GM23248 (cell line): ENCODE data around the gene TENM3. TPM values are rescaled to one million over a fixed set of nuclear protein-coding genes. Genes with fewer than 3 reads are reported as not detected.

Experiments
- DNase-seq: peaks from one replicate; pipeline ENCODE4 v3.0.0-alpha.2; 2015
- H2AFZ ChIP-seq: fragments of 200-600 bp; sonication (generic); 2 replicates; pipeline ENCODE4 v1.6.1; 2016; ENCODE audit warnings: antibody characterized with exemption
- H3F3A ChIP-seq: fragments of 200-600 bp; sonication (generic); 2 replicates; pipeline ENCODE4 v1.6.1; 2016; ENCODE audit warnings: mild to moderate bottlenecking, antibody characterized with exemption, mixed run types; ENCODE audit not compliant: insufficient read depth
- H3K27ac ChIP-seq: fragments of 200-600 bp; sonication (generic); 2 replicates; pipeline ENCODE4 v1.5.1; 2016; ENCODE audit warnings: mild to moderate bottlenecking
- H3K27me3 ChIP-seq: fragments of 200-600 bp; sonication (generic); replicated peaks from 2 replicates; pipeline ENCODE4 v1.6.1; 2016; ENCODE audit warnings: mild to moderate bottlenecking; ENCODE audit not compliant: insufficient read depth
- H3K36me3 ChIP-seq: fragments of 200-600 bp; sonication (generic); 2 replicates; pipeline ENCODE4 v1.6.1; 2016; ENCODE audit warnings: low read depth, mild to moderate bottlenecking
- H3K4me1 ChIP-seq: fragments of 200-600 bp; sonication (generic); 2 replicates; pipeline ENCODE4 v1.6.1; 2016; ENCODE audit warnings: mild to moderate bottlenecking; ENCODE audit not compliant: insufficient read depth
- H3K4me2 ChIP-seq: fragments of 200-600 bp; sonication (generic); one replicate; pipeline ENCODE4 v1.6.1; 2016; ENCODE audit warnings: mild to moderate bottlenecking; ENCODE audit not compliant: unreplicated experiment
- H3K4me3 ChIP-seq: fragments of 200-600 bp; sonication (generic); 2 replicates; pipeline ENCODE4 v1.5.1; 2016; ENCODE audit warnings: mild to moderate bottlenecking
- H3K79me2 ChIP-seq: fragments of 200-600 bp; sonication (generic); 2 replicates; pipeline ENCODE4 v1.6.1; 2016; ENCODE audit warnings: mild to moderate bottlenecking; ENCODE audit not compliant: insufficient read depth
- H3K9ac ChIP-seq: fragments of 200-600 bp; sonication (generic); 2 replicates; pipeline ENCODE4 v1.6.1; 2016; ENCODE audit warnings: mild to moderate bottlenecking
- H3K9me2 ChIP-seq: fragments of 200-600 bp; sonication (generic); 2 replicates; pipeline ENCODE4 v1.6.1; 2016; ENCODE audit warnings: mixed run types, mild to moderate bottlenecking, moderate library complexity; ENCODE audit not compliant: insufficient read depth
- H3K9me3 ChIP-seq: fragments of 200-600 bp; sonication (generic); one replicate; pipeline ENCODE4 v1.6.1; 2017; ENCODE audit warnings: low read depth
- H4K20me1 ChIP-seq: fragments of 200-600 bp; sonication (generic); 2 replicates; pipeline ENCODE4 v1.6.0; 2016; ENCODE audit not compliant: insufficient read depth
- EZH2 ChIP-seq: fragments of 200-600 bp; sonication (generic); IDR thresholded peaks from 2 replicates; pipeline ENCODE4 v1.6.1; 2018; ENCODE audit warnings: antibody characterized with exemption, mild to moderate bottlenecking; ENCODE audit not compliant: insufficient read depth, poor library complexity, severe bottlenecking
- EZH2phosphoT487 ChIP-seq: fragments of 200-600 bp; sonication (generic); IDR thresholded peaks from 2 replicates; pipeline ENCODE4 v1.6.1; 2018; ENCODE audit warnings: antibody characterized with exemption, moderate library complexity, mild to moderate bottlenecking, low read depth; ENCODE audit not compliant: insufficient read depth
- WGBS, 2 experiments: methylation state at CpG; one replicate each; pipeline ENCODE4 v1.1.6; 2015 to 2017; ENCODE audit warnings: low lambda C conversion rate in 2 of 2, low coverage in 1 of 2; ENCODE audit errors: missing lambda C conversion rate in 2 of 2; 5-methylcytosine and 5-hydroxymethylcytosine counted together
- in situ Hi-C: fragments of 300-500 bp; cut with MboI; formaldehyde crosslinking; loops from 2 replicates; pipeline ENCODE4 v1.15.0; 2020
- polyA plus RNA-seq: library from polyadenylated mRNA; unstranded; fragments of >200 nt; fragmentation: Nextera tagmentation; extraction: Ambion mirVana; gene quantifications from 2 replicates; pipeline ENCODE4 v1.2.1, GENCODE V29; 2016
- total RNA-seq: library from RNA; depleted of rRNA; stranded (reverse); fragments of >200 nt; shearing (Covaris generic); gene quantifications from 2 replicates; pipeline ENCODE4 v1.2.3, GENCODE V29; 2014

Gene TENM3
- total and polyA plus RNA-seq, 2 experiments from 2014 or later = 0.83 to 8.1 TPM

DNA sequence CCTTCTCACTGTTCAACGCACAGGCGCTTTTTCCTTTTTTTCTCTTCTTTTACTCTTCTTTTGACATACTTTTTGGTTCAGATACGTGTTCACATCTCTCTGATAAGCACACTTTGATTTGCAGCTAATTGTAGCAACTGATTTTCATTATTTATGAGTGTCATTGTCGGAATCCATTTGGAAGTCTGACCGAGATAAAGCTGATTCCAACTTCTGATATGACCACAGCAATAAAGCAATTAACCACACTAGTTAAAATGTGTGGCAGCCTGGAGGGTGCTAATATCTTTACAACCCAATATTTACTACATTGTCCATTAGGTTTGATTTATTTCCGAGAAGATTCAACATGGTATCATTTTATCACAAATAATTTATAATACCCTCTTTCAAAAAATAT is 101.8 kb downstream of the TENM3 start:
- Histone ChIP-seq H3K9me3 (no peaks in the 10 kb centered on the region), H3K9me2 (no peaks in the 10 kb centered on the region), H2AFZ (no peak overlapping the region), H3K4me3 (no peak overlapping the region), H3K27ac (no peak overlapping the region), H3K27me3 (no peaks in the 10 kb centered on the region), H3K79me2 (no peaks in the 10 kb centered on the region), H4K20me1 (no peaks in the 10 kb centered on the region), H3K36me3 (no peaks in the 10 kb centered on the region), H3K4me2 (no peak overlapping the region), H3K9ac (no peak overlapping the region), H3K4me1 (no peaks in the 10 kb centered on the region), H3F3A (no peaks in the 10 kb centered on the region)
- 34 to 40% methylated on average over 6 of the region's 6 CpGs for WGBS, 2 experiments
- no peak for DNase-seq
- TF ChIP-seq EZH2 (no peak), EZH2phosphoT487 (no peak)
- in situ Hi-C loops = no loop called here

DNA sequence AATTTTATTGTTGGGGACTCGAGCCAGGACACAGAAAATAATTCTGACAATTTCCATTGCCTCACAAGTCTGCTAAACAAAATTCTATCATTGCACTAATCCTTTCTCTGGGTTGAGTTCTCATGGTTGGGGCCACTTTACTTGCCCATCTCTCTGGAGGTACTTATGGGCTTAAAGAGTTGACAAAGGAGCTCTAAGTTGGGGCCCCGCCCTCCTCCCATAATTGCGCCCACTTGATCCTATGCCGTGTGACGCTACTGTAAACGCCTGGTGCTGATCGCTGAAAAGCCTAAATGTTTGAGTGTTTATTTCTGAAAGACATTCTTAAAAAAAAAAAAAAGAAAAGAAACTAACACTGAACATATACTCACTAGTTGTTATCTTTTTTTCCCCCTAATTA is 103.0 kb downstream of the TENM3 start:
- TF ChIP-seq EZH2phosphoT487 (no peak), EZH2 (no peak)
- Histone ChIP-seq H3K4me3 (no peak overlapping the region), H3K4me1 (no peaks in the 10 kb centered on the region), H3K27me3 (no peaks in the 10 kb centered on the region), H3K4me2 (no peak overlapping the region), H3K36me3 (no peaks in the 10 kb centered on the region), H3K27ac (no peak overlapping the region), H3K79me2 (no peaks in the 10 kb centered on the region), H4K20me1 (no peaks in the 10 kb centered on the region), H3F3A (no peaks in the 10 kb centered on the region), H3K9me3 (no peaks in the 10 kb centered on the region), H2AFZ (no peak overlapping the region), H3K9me2 (no peaks in the 10 kb centered on the region), H3K9ac (no peak overlapping the region)
- in situ Hi-C loops = no loop called here
- 41 to 50% methylated on average over 7 of the region's 7 CpGs for WGBS, 2 experiments
- no peak for DNase-seq

DNA sequence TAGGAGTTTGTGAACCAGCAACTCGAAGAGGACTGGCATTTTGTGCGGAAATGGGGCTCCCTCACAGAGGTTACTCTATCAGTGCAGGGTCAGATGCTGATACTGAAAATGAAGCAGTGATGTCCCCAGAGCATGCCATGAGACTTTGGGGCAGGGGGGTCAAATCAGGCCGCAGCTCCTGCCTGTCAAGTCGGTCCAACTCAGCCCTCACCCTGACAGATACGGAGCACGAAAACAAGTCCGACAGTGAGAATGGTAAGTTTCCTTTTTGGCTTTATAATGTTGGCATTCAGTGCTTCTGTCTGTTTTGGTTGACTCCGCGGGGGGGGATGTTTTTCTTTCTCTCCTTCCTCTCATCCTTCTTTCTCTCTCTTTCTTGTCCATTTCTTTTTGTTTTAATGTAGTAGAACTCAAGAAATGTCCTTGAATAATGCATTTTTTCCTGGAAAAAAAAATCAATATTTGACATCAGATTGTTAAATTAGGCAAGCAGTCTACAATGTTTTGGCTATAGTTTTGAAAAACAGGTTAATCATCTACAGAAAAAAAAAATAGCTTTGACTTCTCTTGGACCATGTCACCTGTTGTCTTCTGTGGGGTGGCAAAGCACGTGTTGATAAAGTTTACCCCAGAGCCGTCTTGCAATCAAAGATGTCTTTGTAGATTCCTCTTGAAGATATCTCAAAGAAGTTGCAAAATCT is 103.6 kb downstream of the TENM3 start:
- Histone ChIP-seq H3K4me2 (no peak overlapping the region), H2AFZ (no peak overlapping the region), H3F3A (no peaks in the 10 kb centered on the region), H3K4me1 (no peaks in the 10 kb centered on the region), H3K79me2 (no peaks in the 10 kb centered on the region), H4K20me1 (no peaks in the 10 kb centered on the region), H3K9me3 (no peaks in the 10 kb centered on the region), H3K4me3 (no peak overlapping the region), H3K36me3 (no peaks in the 10 kb centered on the region), H3K27ac (no peak overlapping the region), H3K9me2 (no peaks in the 10 kb centered on the region), H3K27me3 (no peaks in the 10 kb centered on the region), H3K9ac (no peak overlapping the region)
- DNase-seq = no peak
- in situ Hi-C loops = no loop called here
- WGBS, 2 experiments = 16 to 22% methylated on average over 11 of the region's 11 CpGs
- no peak for TF ChIP-seq EZH2phosphoT487
- no peak for TF ChIP-seq EZH2

GRCh38 chr4:182348779-182349326 is 105.7 kb downstream of the TENM3 start:
- WGBS, 2 experiments = 16 to 18% methylated on average over 5 of the region's 5 CpGs

More at GRCh38 chr4:182348779-182349326, 105.7 kb downstream of the TENM3 start:
- Histone ChIP-seq H3K9ac (no peak overlapping the region), H3K4me3 (no peak overlapping the region), H3K27ac (no peak overlapping the region), H3F3A (no peaks in the 10 kb centered on the region), H3K9me2 (no peaks in the 10 kb centered on the region), H3K4me1 (no peaks in the 10 kb centered on the region), H3K9me3 (no peaks in the 10 kb centered on the region), H3K4me2 (no peak overlapping the region), H2AFZ (no peak overlapping the region), H4K20me1 (no peaks in the 10 kb centered on the region), H3K27me3 (no peaks in the 10 kb centered on the region), H3K36me3 (no peaks in the 10 kb centered on the region), H3K79me2 (no peaks in the 10 kb centered on the region)
- DNase-seq = no peak
- no peak for TF ChIP-seq EZH2
- in situ Hi-C loops = no loop called here
